Cardiac muscle cell (in vitro differentiated cells and primary cell): Measurements from ENCODE around the gene HIVEP3. TPM values are rescaled to one million over a fixed set of nuclear protein-coding genes. Genes with fewer than 3 reads are reported as not detected.

Source experiments
- DNase-seq, 2 donors: peaks; one replicate each; pipeline versions ENCODE4 v3.0.0 to v3.0.0-alpha.2; 2010 to 2017; ENCODE audit warnings: low read depth in 1 of 2, low spot score in 1 of 2
- H3K27ac ChIP-seq: fragments of 200-600 bp; sonication (generic); 2 replicates; pipeline ENCODE4 v1.5.1; 2016
- H3K27me3 ChIP-seq: fragments of 200-600 bp; sonication (generic); 2 replicates; pipeline ENCODE4 v1.6.0; 2016; ENCODE audit warnings: control low read depth
- H3K36me3 ChIP-seq: fragments of 200-600 bp; sonication (generic); 2 replicates; pipeline ENCODE4 v1.5.1; 2016; ENCODE audit warnings: control low read depth
- H3K4me1 ChIP-seq: fragments of 200-600 bp; sonication (generic); 2 replicates; pipeline ENCODE4 v1.8.1; 2017; ENCODE audit warnings: low read depth, mild to moderate bottlenecking, mixed run types
- H3K4me3 ChIP-seq: fragments of 200-600 bp; sonication (generic); 2 replicates; pipeline ENCODE4 v1.5.1; 2016; ENCODE audit warnings: mild to moderate bottlenecking
- H3K9me3 ChIP-seq: fragments of 200-600 bp; sonication (generic); 2 replicates; pipeline ENCODE4 v1.5.1; 2017; ENCODE audit warnings: low read depth, mild to moderate bottlenecking, control low read depth
- polyA plus RNA-seq: library from polyadenylated mRNA; unstranded; fragments of >200 nt; fragmentation: Nextera tagmentation; extraction: Ambion mirVana; gene quantifications from 2 replicates; pipeline ENCODE4 v1.2.1, GENCODE V29; 2016
- total RNA-seq: library from RNA; depleted of rRNA; stranded (reverse); fragments of >200 nt; gene quantifications from 2 replicates; pipeline ENCODE4 v1.2.3, GENCODE V29; 2016
- TF ChIP-seq, protein P1 (sequence below): IDR thresholded peaks from 2 replicates; pipeline ENCODE4 v1.5.1; 2012; ENCODE audit warnings: low read depth, mild to moderate bottlenecking, low read length

Gene HIVEP3
- total and polyA plus RNA-seq, 2 experiments from 2014 or later = 0.42 to 0.62 TPM

GRCh38 chr1:41529621-41530395 is 388.9 kb downstream of the HIVEP3 start:
- Histone ChIP-seq H3K4me3 (no peak overlapping the region), H3K27me3 (no peaks in the 10 kb centered on the region), H3K4me1 (peaks cover 11% of the 10 kb centered on the region), H3K9me3 (no peaks in the 10 kb centered on the region), H3K27ac (no peak overlapping the region), H3K36me3 (no peaks in the 10 kb centered on the region)
- TF ChIP-seq, protein P1, sequence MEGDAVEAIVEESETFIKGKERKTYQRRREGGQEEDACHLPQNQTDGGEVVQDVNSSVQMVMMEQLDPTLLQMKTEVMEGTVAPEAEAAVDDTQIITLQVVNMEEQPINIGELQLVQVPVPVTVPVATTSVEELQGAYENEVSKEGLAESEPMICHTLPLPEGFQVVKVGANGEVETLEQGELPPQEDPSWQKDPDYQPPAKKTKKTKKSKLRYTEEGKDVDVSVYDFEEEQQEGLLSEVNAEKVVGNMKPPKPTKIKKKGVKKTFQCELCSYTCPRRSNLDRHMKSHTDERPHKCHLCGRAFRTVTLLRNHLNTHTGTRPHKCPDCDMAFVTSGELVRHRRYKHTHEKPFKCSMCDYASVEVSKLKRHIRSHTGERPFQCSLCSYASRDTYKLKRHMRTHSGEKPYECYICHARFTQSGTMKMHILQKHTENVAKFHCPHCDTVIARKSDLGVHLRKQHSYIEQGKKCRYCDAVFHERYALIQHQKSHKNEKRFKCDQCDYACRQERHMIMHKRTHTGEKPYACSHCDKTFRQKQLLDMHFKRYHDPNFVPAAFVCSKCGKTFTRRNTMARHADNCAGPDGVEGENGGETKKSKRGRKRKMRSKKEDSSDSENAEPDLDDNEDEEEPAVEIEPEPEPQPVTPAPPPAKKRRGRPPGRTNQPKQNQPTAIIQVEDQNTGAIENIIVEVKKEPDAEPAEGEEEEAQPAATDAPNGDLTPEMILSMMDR = no peak
- DNase-seq = no peak

- H3K36me3 ChIP-seq = no peaks in the 10 kb centered on the region
- H3K4me1 ChIP-seq = peaks cover 11% of the 10 kb centered on the region
- no peak overlapping the region for H3K4me3 ChIP-seq
- TF ChIP-seq, protein P1 = no peak
- H3K27me3 ChIP-seq = no peaks in the 10 kb centered on the region
- no peak for DNase-seq
- no peaks in the 10 kb centered on the region for H3K9me3 ChIP-seq
- no peak overlapping the region for H3K27ac ChIP-seq
Observed at GRCh38 chr1:41528726-41529605, 389.8 kb downstream of the HIVEP3 start.

- peaks cover 4% of the 10 kb centered on the region for H3K4me1 ChIP-seq
- H3K9me3 ChIP-seq = no peaks in the 10 kb centered on the region
- no peak for DNase-seq
- H3K4me3 ChIP-seq = no peak overlapping the region
- H3K27me3 ChIP-seq = no peaks in the 10 kb centered on the region
- TF ChIP-seq, protein P1 = no peak
- no peak overlapping the region for H3K27ac ChIP-seq
- H3K36me3 ChIP-seq = no peaks in the 10 kb centered on the region
Observed at GRCh38 chr1:41528106-41528505, 390.6 kb downstream of the HIVEP3 start.

DNA sequence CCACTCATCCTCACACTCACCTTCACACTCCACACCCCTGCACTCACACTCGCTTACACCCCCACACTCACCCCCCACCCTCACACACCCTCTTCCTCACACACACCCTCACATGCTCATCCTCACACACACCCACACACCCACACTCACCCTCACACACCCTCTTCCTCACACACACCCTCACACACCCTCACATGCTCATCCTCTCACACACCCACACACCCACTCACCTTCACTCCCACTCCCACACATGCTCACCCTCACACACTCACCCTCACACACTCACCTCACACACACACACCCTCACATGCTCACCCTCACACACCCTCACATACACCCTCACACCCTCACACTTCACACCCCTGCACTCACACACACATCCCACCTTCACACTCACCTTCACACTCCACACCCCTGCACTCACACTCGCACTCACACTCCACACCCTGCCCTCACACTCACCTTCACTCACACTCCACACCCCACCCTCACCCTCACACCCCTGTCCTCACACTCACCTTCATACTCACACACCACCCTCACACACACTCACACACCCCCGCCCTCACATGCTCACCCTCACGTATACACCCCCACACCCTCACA is 391.7 kb downstream of the HIVEP3 start:
- no peaks in the 10 kb centered on the region for H3K9me3 ChIP-seq
- no peak overlapping the region for H3K4me3 ChIP-seq
- no peaks in the 10 kb centered on the region for H3K36me3 ChIP-seq
- H3K4me1 ChIP-seq = peaks cover 1% of the 10 kb centered on the region
- no peaks in the 10 kb centered on the region for H3K27me3 ChIP-seq
- no peak overlapping the region for H3K27ac ChIP-seq
- TF ChIP-seq, protein P1 = no peak
- no peak for DNase-seq

- Histone ChIP-seq H3K9me3 (no peaks in the 10 kb centered on the region), H3K27ac (no peak overlapping the region), H3K4me3 (no peak overlapping the region), H3K36me3 (no peaks in the 10 kb centered on the region), H3K4me1 (peaks cover 10% of the 10 kb centered on the region), H3K27me3 (no peaks in the 10 kb centered on the region)
- no peak for DNase-seq
- TF ChIP-seq, protein P1 = no peak
Observed at GRCh38 chr1:41525891-41526587, 392.7 kb downstream of the HIVEP3 start.
